Activated T-cell treated with anti-CD3 and anti-CD28 coated beads, Interleukin-2, amount 50 U/mL, for 48 hours (primary cell): ENCODE data around the gene PRIMA1.

Experiments used
- DNase-seq, 2 experiments: peaks; one replicate each; pipeline ENCODE4 v3.0.0-alpha.2; 2020

PRIMA1 gene

DNA sequence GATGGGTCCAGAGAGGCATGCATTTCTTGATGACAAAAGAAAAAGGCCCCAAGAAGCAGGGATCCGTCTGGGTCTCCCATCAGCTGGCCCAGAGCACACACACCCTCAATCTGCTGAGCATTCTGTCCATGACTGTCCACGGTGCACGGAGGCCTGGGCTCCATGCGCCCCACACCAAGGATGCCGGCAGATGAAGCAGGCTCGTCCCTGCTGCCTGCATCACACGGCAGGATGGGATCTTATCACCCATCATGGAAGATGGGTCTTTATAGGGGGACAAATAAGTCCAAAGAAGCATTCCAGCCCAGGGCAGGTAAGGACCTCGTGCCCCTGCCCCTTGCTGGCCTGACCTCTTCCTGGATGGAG is 59.7 kb downstream of the PRIMA1 start:
- DNase-seq, result no peak

DNA sequence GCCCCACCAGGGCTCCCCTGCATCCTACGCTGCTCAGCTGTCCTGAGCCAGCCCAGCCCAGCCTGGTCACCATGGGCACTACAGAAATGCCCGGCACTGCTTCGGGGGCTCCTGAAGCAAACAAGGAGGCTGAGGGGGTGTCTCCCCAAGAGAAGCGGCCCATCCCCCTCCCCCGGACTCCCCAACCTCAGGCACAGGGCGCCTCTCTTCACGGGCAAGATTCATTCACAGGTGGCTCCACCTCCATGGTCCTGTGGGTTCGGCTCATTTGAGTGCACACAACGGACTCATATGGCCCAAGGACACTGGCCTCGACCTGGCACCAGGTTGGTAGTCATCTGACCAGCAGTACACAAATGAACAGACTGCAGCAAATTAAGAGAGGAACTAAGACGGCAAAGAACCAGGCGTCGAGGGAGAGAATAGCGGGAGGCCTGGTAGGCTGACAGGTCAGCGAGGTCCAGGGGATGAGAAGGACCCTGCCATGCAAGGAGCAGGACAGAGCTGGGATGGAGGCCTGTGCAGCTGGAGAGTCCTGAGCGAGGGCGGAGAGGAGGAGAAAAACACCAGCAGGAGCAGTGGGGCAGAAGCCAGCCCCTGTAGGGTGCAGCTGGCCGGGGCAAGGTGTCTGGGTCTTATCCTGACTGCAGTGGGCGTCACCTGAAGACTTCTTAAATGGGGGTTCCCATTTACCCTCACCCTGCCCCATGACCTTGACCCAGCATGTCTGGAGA is 60.2 kb downstream of the PRIMA1 start:
- no peak for DNase-seq

DNA sequence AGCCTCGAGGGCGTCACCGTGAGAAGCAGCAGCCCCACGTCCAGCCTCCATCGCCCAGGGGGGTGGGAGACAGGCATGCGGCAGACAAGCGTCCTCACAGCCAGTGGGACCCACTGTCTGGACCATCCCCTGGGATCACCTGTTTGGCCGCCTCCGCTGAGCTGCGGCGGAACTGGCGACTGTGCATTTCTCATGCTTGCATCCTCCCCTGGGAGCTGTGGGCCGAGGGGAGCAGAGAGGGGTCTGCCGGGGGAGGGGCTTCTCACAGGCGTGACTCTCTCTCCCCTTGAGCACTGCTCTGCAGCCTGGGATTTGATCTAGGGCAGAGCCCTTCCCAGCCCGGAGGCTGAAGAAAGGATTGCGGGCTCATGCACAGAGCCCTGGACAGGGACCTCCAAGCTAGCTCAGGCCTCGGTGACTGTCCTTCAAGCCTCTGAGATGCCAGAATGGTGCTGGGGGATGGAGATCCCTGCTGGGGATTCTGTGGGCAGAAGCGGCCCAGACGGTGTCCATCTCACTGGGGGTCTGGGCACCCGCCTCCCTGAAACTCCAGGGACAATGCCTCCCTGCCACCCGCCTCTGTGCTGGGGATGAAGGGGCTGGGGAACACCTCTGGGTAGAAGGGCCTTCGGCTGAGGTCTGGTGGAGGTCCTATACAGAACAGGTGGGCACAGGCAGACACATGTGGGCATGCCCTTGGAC is 61.1 kb downstream of the PRIMA1 start:
- no peak for DNase-seq

DNA sequence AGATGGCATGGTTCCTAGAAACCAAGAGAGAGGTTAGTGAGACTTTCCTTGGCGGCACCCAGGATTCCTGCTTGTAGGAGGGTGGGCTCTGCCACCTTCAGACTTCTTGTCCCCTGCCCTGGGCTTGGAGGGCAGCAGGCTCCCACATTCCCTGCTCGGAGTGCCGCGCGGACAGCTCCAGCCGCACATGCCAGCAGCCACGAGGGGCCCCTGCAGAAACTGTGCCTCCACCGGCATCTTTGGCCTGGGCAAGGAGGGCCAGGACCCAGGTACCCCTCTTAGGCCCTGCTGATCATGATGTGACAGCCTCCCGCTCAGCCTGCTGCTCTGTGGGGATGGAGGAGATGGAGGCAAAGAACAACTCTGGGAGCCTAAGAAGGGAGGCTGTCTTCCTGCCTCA is 62.3 kb downstream of the PRIMA1 start:
- DNase-seq, result no peak

DNA sequence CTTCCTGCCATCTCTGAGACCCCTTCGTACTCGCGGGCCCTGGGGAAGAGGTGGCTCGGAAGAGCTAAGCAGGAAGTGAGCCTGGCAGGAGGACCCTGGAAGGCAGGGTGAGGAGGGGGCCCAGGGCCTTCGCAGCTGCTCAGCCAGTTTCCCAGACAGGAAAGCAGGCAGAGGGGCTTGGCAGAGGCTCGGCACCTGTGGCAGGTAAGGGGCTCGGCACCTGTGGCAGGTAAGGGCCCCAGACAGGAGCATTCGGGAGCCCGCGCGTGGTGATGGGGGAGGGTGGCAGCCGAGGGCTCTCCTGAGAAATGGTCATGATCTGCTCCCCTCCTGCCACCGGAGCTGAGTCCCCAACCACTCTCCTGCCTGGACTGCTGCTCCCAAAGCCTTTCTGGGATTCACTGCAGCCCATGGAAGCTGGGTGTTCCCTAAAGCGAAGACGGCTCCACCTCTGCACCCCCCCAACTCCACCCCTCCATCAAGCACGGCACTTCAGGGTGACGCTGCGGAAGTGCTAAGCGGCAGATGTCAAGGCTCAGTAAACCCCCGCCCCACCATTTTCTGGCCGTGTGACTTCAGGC is 63.2 kb downstream of the PRIMA1 start:
- DNase-seq, result no peak

DNA sequence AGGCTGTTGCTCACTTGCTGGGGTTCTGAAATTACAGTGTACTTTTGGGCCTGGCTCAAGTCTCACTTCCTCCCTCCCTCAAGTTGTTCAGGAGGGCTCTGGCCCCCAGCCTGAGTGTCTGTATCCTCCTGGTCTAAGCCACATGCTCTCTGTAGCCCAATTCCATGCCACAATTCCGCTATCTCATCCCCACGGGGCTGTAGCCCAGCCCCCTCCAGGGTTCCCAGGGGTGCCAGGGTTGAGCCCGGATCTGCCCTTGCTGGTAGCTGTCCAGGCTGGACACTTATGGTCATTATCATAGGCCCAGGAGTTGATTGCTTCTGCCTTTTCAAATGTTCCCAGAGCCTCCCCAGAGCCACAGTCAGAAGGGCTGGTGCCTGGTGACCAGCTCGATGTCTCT is 65.3 kb downstream of the PRIMA1 start:
- DNase-seq, result no peak

DNA sequence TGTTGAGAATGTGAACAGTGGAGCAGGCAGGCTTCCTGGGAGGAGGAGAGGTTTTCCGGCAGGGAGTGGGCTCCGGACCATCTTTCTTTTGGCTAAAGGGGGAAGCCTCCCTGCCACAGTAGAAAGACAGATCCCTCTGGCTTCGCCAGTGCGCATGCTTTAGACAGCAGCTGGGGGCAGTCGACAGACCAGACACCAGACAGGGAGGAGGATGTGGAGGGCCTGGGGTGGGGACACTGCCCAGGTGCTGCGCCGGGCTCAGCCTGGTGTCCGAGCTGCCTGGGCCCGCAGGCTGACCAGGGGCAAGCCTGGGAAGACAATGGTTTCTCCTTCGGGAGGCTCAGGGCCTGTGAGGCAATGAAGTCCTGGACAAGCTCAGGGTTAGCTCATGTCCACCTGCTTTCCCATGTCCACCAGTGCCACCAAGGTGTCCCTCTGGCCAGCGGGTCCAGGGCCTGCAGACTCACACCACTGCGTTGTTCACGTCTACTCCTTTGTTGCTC is 67.3 kb downstream of the PRIMA1 start:
- DNase-seq, result no peak

DNA sequence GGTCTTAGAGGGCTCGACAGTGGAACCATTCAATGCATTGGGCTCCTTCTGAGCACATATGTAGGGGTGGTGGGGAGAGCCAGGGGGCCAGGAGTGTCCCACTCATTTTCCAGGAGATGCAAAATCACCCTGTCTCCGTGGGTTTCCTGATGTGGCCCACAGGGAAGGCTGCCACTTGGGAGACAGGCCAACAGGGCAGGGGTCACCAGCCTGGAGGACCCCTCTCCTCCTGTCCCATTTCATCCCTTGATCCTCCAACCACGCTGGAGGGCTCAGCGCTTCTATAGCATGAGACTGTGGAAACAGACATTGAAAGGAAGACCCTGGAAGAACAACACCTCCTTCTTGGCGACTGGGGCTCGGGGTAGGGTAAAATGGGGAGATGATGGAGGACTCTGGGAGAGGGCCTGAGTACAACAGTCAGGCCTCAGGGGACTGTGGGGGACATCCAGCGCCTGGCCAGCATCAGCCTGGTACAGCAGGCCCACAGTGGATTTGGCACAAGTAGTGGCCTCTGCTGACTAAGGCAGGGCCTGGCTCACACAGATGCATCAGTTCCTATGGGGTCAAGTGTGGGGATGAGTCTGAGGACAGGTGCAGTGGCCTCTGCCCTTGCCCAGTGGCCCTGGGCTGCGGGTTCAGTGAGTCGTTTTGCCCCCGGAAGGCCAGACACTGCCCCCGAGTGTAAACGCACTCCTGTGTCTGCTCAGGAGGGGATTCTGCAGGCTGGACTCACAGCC is 68.0 kb downstream of the PRIMA1 start:
- no peak for DNase-seq

DNA sequence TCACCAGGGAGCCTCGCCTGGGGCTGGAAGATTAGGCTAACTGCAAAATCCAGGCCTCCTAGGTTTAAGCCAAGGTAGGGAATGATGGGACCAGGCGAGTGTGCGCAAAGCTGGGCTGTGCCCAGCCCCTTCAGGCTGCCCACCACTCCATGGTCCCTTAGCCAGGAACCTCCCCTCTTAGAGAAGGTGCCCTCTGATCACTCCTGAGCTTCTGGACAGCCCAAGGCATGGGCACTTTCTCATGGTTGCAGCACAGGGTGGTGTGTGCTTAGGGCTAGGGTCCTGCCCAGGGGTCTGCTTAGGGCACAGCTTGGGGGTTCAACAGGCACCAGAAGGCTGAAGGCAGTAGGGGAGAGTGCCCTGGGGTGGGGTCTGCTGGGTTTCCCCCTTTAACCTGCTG is 69.0 kb downstream of the PRIMA1 start:
- no peak for DNase-seq

DNA sequence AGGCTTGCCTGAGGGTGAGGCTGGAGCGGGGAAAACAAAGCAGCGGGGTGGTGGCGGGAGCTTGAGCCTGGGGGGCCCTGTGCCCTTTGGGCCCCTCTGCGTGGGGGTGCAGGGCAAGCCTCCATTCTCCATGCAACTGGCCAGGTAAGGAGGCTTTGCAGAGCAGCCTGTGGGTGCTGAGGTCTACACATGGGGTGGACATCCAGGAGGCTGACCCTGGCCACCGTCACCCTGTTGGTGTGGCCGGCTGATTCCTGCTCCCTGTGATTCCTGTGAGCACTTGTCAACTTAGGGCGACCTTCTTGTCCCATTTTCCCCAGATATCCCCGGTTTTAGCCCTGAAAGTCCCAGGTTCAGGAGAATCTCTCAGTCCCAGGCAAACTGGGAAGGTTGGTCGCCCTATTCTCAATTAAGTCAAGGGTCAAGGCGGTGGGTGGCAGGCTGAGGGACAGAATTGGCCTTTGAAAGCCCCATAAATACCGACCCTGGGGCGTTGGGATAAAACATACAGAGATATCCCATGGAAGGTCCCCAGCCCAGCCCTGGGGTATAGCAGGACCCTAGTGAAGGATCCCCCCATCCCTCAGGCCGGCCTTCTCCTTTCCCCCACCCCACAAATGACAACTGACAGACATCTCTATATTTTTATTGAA is 70.5 kb downstream of the PRIMA1 start:
- no peak for DNase-seq

DNA sequence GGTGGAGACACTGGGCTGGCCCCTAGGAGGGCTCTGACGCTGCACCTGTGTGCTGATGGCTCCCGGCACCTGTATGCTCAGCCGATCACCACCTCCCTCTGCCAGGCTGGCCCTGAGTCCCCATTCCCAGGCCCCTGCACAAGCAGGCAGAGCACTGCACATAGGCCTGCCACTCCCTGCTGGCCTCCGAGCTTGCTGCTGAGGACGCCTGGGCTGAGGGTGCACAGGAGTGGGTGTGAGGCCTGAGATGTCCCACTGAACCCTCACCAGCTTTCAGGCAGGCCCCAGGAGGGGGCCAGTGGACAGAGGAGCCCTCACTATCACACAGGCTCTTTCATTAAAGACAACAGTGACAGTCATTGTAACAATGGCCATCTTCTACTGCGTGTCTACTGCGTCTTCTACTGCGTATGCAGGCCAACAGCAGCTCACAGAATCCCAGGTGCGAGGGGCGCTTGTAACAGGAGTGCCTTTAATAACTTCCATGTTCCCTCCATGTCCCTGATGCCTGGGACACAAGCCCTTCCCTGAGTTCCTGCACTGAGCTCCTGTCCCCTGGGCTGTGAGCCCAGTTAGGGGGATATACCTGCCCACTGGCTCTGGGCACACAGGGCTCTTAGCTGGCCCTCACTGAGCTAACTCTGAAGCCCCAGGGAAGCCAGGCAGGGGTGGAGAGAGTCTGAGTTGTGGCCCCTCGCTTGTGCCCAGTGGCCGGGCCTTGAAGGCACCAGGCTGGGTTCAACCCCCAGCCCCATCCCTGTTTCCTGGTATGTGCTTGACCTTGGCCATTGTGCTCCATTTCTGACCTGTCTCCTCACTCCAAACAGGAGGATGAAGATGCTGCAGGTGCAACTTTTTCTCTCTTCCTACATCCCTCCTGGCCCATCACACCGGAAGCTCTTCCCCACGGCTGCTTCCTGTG is 71.3 kb downstream of the PRIMA1 start:
- no peak for DNase-seq

DNA sequence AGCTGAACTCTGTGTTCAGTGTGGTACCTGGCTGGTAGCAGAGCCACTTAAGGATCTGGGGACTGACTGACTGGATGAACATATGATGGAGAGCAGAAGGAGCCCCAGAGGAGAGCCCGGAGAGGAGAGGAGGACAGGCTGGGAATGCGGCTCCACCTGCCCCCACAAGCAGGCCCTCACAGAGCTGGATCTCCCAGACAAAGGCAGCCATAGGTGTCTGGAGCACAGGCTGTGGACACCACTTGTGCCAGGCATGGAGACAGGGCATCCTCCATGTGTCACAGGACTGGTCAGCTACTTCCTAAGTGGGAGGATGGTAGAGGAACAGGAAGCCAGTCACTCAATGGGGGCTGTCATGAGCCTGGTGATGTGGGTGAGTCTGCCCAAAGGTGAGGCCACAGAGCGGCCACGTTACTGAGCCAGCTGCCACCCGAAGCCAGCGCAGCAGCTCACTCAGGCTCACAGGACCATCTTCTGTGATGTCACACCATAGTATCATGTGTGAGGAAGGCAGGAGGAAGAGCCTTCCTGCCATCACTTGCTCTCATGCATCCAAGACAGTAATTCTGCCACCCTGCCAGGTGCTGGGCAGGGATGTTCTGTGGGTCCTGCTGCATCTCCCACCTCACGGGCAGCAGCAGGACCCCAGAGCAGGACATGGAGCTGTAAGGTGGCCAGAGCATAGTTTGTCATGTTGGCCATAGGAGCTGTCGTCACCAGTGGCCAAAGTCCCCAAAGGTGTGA is 72.1 kb downstream of the PRIMA1 start:
- peak in 1 of 2 experiments; percentile 8 for DNase-seq

DNA sequence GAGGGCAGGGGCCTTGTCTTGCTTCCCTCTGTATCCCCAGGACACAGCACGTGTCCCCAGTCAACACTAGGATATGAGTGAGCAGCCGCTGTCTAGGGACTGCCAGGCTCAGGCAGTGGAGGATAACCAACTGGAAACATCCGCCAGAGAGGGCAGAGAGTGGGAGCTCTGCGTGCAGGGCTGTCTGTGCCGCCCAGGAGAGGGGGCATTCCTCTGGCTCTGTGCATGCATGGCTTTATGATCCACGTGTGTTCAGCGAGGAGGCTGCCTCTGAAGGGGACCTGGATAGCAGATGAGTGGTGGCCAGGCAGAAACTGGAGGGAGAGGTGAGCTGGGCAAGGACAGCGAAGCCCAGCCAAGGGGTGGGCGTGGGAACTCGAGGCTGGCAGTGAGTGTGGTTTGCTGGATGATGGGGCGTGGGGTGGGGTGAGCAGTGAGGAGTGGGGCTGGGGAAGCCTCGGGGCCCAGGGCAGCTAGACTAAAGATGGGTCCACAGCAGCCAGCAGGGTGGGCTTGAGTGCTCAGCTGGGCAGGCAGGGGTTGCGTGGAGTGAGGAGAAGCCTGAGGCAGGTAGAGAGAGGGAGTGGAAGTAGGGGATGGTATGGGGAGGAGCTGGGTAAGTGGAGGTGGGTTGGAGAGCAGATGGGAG is 72.9 kb downstream of the PRIMA1 start:
- peak in 1 of 2 experiments; percentile 5 for DNase-seq

DNA sequence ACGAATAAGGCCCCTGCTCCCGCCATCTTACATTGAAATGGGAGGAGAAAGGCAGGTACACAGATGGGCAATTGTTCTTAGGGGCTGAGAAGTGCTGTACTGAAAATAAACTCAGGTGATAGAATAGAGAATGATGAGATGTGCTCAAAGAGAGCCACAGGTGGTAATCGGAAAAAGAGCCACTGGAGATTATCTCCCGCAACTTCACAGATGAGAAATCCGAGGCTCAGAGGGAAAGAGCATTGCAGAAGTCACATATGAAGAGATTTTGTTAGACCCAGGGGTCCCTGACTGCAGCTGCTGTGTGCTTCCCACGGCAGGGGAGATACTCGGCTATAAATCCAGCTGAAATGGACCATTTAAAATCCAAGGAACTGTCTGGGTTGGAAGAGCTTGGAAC is 73.7 kb downstream of the PRIMA1 start:
- peak in 1 of 2 experiments; percentile 1 for DNase-seq

DNA sequence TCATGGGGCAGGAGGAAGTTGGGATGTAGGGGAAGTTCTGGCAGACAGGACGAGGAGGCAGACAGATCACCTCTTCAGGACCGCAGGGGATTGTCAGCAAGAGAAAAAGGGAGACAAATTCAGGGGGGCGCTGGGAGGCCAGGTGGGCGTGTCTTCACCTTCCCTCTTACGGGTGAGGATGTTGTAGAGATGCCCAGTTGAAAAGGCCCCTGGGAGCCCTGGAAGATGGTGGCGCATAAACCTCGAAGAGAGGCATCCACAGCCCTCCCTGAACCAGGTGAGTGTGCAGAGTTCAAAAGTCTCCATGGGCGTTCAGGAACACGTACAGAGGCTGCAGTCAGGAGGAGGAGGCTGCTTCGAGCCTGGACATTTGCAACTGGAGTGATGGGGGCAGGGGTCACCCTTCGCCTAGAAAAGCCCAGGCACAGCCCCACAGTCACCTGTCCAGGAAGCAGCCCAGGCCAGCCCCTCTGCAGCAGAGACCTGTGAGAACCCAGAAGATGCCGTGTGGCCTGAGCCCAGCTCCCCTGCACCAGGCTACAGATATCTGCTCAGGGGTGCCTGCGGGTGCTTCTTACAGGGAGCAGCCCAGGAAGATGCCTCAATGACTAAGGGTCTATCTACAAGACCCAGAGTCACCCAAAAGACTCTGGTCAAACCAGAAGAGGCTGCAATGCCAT is 74.4 kb downstream of the PRIMA1 start:
- DNase-seq, result peak in 1 of 2 experiments; percentile 4

DNA sequence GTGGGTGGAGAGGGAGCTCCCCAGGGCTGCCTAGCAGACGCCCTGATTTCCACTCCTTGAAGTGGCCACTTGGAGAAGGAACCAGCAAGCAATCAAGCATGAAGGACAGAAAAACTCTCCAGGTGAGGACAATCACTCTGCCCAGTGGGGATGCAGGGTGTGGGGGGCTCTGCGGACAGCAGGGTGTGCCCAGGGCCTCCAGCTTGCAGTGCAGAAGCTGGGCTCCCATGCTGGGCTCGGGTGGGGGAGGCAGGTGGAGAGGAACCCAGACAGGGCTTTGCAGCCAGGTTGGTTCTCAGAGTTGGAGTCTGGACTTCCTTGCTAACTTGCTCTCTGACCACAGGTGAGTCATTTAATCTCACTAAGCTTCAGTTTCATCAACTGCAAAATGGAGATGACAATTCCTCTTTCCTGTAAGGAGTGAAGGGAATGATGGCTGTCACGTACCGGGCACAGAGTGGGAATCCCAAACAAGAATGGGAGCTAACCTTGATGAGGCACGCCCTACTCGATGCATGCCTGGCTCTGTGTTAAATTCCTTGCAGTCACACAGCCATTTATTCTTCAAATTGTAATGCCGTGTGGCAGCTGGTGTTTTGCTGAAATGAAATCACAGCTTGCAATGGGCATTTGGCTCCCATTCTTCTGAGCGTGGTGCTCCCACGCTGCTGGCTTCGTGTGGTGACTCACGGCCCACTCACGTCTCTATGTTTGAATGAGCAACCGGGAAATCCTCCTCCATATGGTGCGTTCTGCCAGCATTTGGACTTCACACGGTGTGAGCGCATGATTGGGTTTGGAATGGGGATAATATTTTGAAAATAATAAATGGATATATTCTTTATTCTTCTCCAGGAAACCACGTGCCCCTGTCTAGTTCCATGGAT is 75.2 kb downstream of the PRIMA1 start:
- DNase-seq, result peak in 1 of 2 experiments; percentile 4

DNA sequence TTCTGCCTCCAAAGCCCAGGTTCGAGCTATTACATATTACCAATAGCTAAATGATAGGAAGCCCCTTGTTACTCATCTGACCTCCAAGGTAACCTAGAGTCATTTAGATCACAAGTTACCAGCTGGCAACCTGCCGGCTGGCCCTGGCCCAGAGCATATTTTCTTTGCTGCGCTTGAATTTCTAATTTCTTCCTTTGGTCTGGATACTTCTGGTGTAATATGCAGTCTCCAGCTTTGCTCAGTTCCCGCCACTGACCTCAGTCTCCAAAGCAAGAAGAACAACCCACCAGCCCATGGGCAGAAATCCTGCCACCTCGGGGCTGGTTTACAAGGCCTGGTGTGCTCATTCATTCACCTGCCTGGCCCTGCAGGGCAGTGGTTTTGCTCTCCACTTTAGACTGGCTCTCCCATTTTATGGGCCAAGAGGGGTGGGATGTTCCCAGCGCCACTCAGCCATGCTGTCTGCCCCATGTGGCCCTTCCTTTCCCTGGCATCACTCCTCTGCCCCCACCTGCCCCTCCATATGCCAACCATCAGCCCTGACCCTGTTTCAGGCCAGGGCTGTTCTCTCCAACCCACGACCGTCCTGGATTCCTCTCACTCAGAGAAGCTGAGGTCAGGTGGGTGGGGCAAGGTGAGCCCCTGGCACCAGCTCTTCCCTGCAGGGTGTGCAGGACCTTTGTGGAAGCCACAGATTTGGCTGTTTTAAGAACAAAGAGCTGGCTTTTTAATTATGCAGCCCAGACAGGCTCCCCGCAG is 76.0 kb downstream of the PRIMA1 start:
- DNase-seq, result peak in 1 of 2 experiments; percentile 1

DNA sequence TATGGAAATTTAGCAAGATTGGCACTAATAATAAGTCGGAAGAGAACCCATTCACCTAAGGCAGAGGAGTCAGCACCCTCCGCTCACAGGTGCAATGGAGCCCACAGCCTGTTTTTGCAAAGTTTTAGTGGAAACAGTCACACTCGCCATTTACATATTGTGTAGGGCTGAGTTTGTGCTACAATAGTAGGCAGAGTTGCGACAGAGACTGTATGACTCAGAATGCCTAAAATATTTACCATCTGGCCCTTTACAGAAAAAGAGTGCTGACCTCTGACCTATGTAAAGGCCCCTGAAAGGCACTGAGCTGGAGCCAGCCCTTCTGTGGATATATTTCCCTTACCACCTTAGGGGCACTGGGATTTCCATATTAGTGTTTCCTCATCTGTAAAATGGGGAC is 79.0 kb downstream of the PRIMA1 start:
- DNase-seq, result no peak
